Body of pancreas (tissue), 4 donors: Measurements from ENCODE around the gene ABCA13.

ENCODE experiments used
- POLR2A ChIP-seq, 3 donors: fragments of 450-650 bp; IDR thresholded peaks; one replicate each; pipeline ENCODE4 v1.6.1; 2016; ENCODE audit warnings: antibody characterized with exemption in 3 of 3, mild to moderate bottlenecking in 2 of 3
- TF ChIP-seq, protein P1 (sequence below), 7 experiments: fragments of 450-650 bp in 4 of 7; fragments of 200-600 bp in 3 of 7; sonication (generic) in 3 of 7; IDR thresholded peaks; one replicate each; pipeline ENCODE4 v1.5.1; 2016 to 2019; ENCODE audit warnings: antibody characterized with exemption in 7 of 7

DNA sequence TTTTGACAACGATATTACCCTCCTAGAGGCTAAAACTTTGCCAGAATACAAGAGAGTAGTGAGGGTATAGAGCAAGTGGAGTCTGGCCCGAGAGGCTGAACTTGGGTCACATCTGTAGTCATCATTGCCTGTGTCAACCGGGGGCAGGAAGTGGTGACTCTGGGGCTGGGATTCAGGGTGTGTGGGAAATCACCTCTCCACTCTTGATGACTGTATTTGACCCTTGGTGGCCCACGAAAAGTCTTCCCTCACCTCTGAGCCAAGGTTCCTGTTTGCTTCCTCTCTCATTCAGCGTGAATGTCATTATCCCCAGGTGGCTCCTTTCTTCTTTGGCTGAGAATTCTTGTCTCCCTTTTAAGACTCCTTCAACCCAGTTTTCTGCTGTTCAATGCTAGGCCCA is 240.4 kb downstream of the ABCA13 start:
- TF ChIP-seq, protein P1, sequence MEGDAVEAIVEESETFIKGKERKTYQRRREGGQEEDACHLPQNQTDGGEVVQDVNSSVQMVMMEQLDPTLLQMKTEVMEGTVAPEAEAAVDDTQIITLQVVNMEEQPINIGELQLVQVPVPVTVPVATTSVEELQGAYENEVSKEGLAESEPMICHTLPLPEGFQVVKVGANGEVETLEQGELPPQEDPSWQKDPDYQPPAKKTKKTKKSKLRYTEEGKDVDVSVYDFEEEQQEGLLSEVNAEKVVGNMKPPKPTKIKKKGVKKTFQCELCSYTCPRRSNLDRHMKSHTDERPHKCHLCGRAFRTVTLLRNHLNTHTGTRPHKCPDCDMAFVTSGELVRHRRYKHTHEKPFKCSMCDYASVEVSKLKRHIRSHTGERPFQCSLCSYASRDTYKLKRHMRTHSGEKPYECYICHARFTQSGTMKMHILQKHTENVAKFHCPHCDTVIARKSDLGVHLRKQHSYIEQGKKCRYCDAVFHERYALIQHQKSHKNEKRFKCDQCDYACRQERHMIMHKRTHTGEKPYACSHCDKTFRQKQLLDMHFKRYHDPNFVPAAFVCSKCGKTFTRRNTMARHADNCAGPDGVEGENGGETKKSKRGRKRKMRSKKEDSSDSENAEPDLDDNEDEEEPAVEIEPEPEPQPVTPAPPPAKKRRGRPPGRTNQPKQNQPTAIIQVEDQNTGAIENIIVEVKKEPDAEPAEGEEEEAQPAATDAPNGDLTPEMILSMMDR (IDR thresholded peaks at IDR 0.05) = no peak
- TF ChIP-seq POLR2A (IDR thresholded peaks at IDR 0.05) = no peak
